K562 (cell line): Measurements from ENCODE around the gene RSU1. TPM values are rescaled to one million over a fixed set of nuclear protein-coding genes. Genes with fewer than 3 reads are reported as not detected.

Source experiments
- ATAC-seq: fragments of 200-7000 bp; cut with Tn5 transposase; 3 replicates; pipeline ENCODE4 v1.9.1; 2020; ENCODE audit warnings: moderate library complexity
- BruUV-seq: library from RNA; stranded (reverse); fragments of 400-500 nt; replicated peaks from 2 replicates; lab custom pipeline; 2021; lab: Mats Ljungman, UMichigan
- CTCF ChIA-PET: fragments of 300-600 bp; formaldehyde crosslinking; extraction: SDS; loops from one replicate; lab custom pipeline; 2021; ENCODE audit warnings: low intra/inter-chr PET ratio; lab: Yijun Ruan, JAX
- POLR2A ChIA-PET: fragments of 300-600, 350-650 bp; sonication (Branson Sonifier 250); formaldehyde crosslinking; extraction: SDS; loops from one replicate; lab custom pipeline; 2021; ENCODE audit warnings: antibody characterized with exemption, inconsistent platforms; lab: Yijun Ruan, JAX
- DNase-seq, 4 experiments: peaks; one replicate each; pipeline versions ENCODE4 v3.0.0 to v3.0.0-alpha.2; 2011 to 2018; ENCODE audit warnings: low spot score in 3 of 4, mixed read lengths in 3 of 4; ENCODE audit errors: extremely low read depth in 1 of 4
- FAIRE-seq: peaks from 2 replicates; lab custom pipeline; 2011; peaks lifted over from hg19 to GRCh38; lab: Jason Lieb, UNC
- H2AFZ ChIP-seq: 2 replicates; pipeline ENCODE4 v1.6.0; 2011; ENCODE audit warnings: low read depth, low read length, control low read depth, inconsistent platforms
- H3K27ac ChIP-seq: fragments of 200-600 bp; 3 replicates; pipeline ENCODE4 v1.8.0; 2011; ENCODE audit warnings: low read depth, mild to moderate bottlenecking, control low read depth, inconsistent platforms, low read length, moderate library complexity, mixed read lengths; ENCODE audit errors: extremely low read depth
- H3K27me3 ChIP-seq, 2 experiments: fragments of 300-600 bp in 1 of 2; 2 replicates in 1 of 2; 3 replicates in 1 of 2; pipeline versions ENCODE4 v1.6.0 to v1.8.0; 2011; ENCODE audit warnings: inconsistent platforms in 2 of 2, low read length in 2 of 2, mild to moderate bottlenecking in 1 of 2, mixed read lengths in 1 of 2, moderate library complexity in 1 of 2; ENCODE audit not compliant: control insufficient read depth in 2 of 2, insufficient read depth in 2 of 2
- H3K36me3 ChIP-seq: fragments of 300-600 bp; 3 replicates; pipeline ENCODE4 v1.8.0; 2011; ENCODE audit warnings: mild to moderate bottlenecking, low read length, inconsistent platforms; ENCODE audit not compliant: control insufficient read depth, insufficient read depth
- H3K4me1 ChIP-seq, 2 experiments: fragments of 200-600 bp in 1 of 2; replicated peaks in 1 of 2; 2 replicates in 1 of 2; 3 replicates in 1 of 2; pipeline versions ENCODE4 v1.5.1 to v1.8.0; 2011; ENCODE audit warnings: inconsistent platforms in 2 of 2, low read length in 2 of 2, mild to moderate bottlenecking in 1 of 2, mixed read lengths in 1 of 2, moderate library complexity in 1 of 2; ENCODE audit not compliant: control insufficient read depth in 2 of 2, insufficient read depth in 2 of 2
- H3K4me2 ChIP-seq: 2 replicates; pipeline ENCODE4 v1.6.1; 2011; ENCODE audit warnings: low read length, control low read depth, inconsistent platforms, mixed read lengths; ENCODE audit not compliant: insufficient read depth
- H3K4me3 ChIP-seq: fragments of 200-600 bp; sonication (generic), shearing (Covaris generic); 2 replicates; pipeline ENCODE4 v1.5.1; 2016; ENCODE audit warnings: control low read depth, inconsistent platforms
- H3K79me2 ChIP-seq: fragments of 200-600 bp; 3 replicates; pipeline ENCODE4 v1.8.0; 2011; ENCODE audit warnings: low read length, inconsistent platforms; ENCODE audit not compliant: control insufficient read depth, insufficient read depth
- H3K9ac ChIP-seq, 2 experiments: 2 replicates each; pipeline versions ENCODE4 v1.6.0 to v1.6.1; 2011; ENCODE audit warnings: low read depth in 2 of 2, low read length in 2 of 2, control low read depth in 1 of 2, inconsistent platforms in 1 of 2, mild to moderate bottlenecking in 1 of 2, mixed read lengths in 1 of 2; ENCODE audit not compliant: insufficient read depth in 1 of 2
- H3K9me1 ChIP-seq: one replicate; pipeline ENCODE4 v1.6.0; 2011; ENCODE audit warnings: inconsistent platforms, mild to moderate bottlenecking, low read length, moderate library complexity; ENCODE audit not compliant: control insufficient read depth, insufficient read depth
- H3K9me3 ChIP-seq: replicated peaks from 2 replicates; pipeline ENCODE4 v1.5.1; 2011; ENCODE audit warnings: low read depth, low read length, inconsistent platforms; ENCODE audit not compliant: control insufficient read depth, insufficient read depth
- H4K20me1 ChIP-seq: replicated peaks from 2 replicates; pipeline ENCODE4 v1.6.1; 2011; ENCODE audit warnings: low read length, inconsistent platforms, mixed read lengths; ENCODE audit not compliant: control insufficient read depth, insufficient read depth
- HLTF ChIP-seq: fragments of 450-650 bp; IDR thresholded peaks from 2 replicates; pipeline ENCODE4 v1.6.1; 2016
- ZNF316 ChIP-seq: fragments of 450-650 bp; IDR thresholded peaks from 2 replicates; pipeline ENCODE4 v1.6.1; 2016
- WGBS: fragments of 100-300 bp; shearing (Covaris generic); methylation state at CpG from one replicate; pipeline ENCODE4 v1.1.6; 2016; ENCODE audit warnings: low coverage, mixed read lengths; ENCODE audit not compliant: insufficient coverage; ENCODE audit errors: missing lambda C conversion rate; 5-methylcytosine and 5-hydroxymethylcytosine counted together
- in situ Hi-C: fragments of 300-500 bp; cut with MboI; formaldehyde crosslinking; loops from 4 replicates; pipeline ENCODE4 v1.15.0; 2018; ENCODE audit warnings: inconsistent platforms, mixed read lengths
- intact Hi-C: fragments of 100-400 bp; cut with micrococcal nuclease; formaldehyde crosslinking; loops from 2 replicates; pipeline ENCODE4 v1.14.2; 2022
- polyA plus RNA-seq, 8 experiments: library from polyadenylated mRNA; depleted of rRNA in 4 of 8; stranded (reverse) in 5 of 8; unstranded in 3 of 8; fragments of >200 nt; fragmentation: Nextera tagmentation in 2 of 8; fragmentation: Illumina TruSeq in 1 of 8; extraction: Ambion mirVana in 2 of 8; extraction: Trizol in 1 of 8; gene quantifications; 2 replicates each; pipeline versions ENCODE4 v1.2.1 to v1.2.3, GENCODE V29; 2011 to 2014; ENCODE audit warnings: inconsistent platforms in 1 of 8, missing spikeins in 1 of 8
- total RNA-seq, 7 experiments: library from RNA; depleted of rRNA in 6 of 7; stranded (reverse); fragments of >200 nt in 6 of 7; fragmentation: Illumina TruSeq in 2 of 7; extraction: Trizol in 2 of 7; gene quantifications; 2 replicates each; pipeline versions ENCODE4 v1.2.1 to v1.2.3, GENCODE V29; 2011 to 2021; ENCODE audit warnings: low replicate concordance in 1 of 7
- TF ChIP-seq, protein P1 (sequence below), 2 experiments: fragments of 450-650 bp in 1 of 2; sonication (generic) in 1 of 2; formaldehyde crosslinking in 1 of 2; IDR thresholded peaks; 2 replicates each; pipeline versions ENCODE4 v1.7.1 to v1.9.0; 2016 to 2022; ENCODE audit warnings: inconsistent platforms in 1 of 2, mild to moderate bottlenecking in 1 of 2, missing genetic modification reagents in 1 of 2

RSU1 gene
- total and polyA plus RNA-seq, 9 of the 15 experiments (the other 6 are each of a cell fraction or from before 2014, with no cell fraction given), result 18.8 to 67.3 (median 31.5) TPM

DNA sequence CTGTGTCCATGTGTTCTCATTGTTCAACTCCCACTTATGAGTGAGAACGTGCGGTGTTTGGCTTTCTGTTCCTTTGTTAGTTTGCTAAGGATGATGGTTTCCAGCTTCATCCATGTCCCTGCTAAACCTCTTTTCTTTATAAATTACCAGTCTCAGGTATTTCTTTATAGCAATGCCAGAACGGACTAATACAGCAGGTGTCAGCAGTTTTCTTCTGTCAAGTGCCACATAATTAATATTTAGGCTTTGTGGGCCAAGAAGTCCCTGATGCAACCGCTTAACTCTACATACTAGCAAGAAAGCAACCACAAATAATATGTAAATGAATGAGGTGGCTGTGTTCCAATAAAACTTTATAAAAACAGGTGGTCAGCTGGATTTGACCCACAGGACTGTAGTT lies 269.3 kb downstream of the RSU1 start:
- Histone ChIP-seq H3K27me3 (peaks cover 6 to 18% of the 10 kb centered on the region in 2 experiments; a peak in 4 of 5 replicates), H3K36me3 (no peaks in the 10 kb centered on the region), H4K20me1 (no peaks in the 10 kb centered on the region), H3K4me3 (no peak overlapping the region), H3K4me1 (no peaks in the 10 kb centered on the region; a peak in 1 of 5 replicates), H3K4me2 (no peak overlapping the region), H3K9ac (no peak overlapping the region), H3K9me1 (no peaks in the 10 kb centered on the region), H2AFZ (no peak overlapping the region), H3K9me3 (no peaks in the 10 kb centered on the region), H3K79me2 (no peaks in the 10 kb centered on the region), H3K27ac (no peak overlapping the region)
- in situ Hi-C loops (no loop called here), intact Hi-C loops (loop anchor here (5.0 to 10.0 kb wide), 2 partner anchors 113 to 229 kb away; partner anchors contain the start of gene PTER)
- BruUV-seq, result no TSS peak
- WGBS, result 7% methylated on average over 4 of the region's 4 CpGs
- ChIA-PET POLR2A (no interaction called here), CTCF (no interaction called here)
- ATAC-seq, result no peak
- DNase-seq, result no peak
- TF ChIP-seq HLTF (no peak), ZNF316 (peak; percentile 28; the same call in 1 of the 2 replicates)
- TF ChIP-seq, protein P1, sequence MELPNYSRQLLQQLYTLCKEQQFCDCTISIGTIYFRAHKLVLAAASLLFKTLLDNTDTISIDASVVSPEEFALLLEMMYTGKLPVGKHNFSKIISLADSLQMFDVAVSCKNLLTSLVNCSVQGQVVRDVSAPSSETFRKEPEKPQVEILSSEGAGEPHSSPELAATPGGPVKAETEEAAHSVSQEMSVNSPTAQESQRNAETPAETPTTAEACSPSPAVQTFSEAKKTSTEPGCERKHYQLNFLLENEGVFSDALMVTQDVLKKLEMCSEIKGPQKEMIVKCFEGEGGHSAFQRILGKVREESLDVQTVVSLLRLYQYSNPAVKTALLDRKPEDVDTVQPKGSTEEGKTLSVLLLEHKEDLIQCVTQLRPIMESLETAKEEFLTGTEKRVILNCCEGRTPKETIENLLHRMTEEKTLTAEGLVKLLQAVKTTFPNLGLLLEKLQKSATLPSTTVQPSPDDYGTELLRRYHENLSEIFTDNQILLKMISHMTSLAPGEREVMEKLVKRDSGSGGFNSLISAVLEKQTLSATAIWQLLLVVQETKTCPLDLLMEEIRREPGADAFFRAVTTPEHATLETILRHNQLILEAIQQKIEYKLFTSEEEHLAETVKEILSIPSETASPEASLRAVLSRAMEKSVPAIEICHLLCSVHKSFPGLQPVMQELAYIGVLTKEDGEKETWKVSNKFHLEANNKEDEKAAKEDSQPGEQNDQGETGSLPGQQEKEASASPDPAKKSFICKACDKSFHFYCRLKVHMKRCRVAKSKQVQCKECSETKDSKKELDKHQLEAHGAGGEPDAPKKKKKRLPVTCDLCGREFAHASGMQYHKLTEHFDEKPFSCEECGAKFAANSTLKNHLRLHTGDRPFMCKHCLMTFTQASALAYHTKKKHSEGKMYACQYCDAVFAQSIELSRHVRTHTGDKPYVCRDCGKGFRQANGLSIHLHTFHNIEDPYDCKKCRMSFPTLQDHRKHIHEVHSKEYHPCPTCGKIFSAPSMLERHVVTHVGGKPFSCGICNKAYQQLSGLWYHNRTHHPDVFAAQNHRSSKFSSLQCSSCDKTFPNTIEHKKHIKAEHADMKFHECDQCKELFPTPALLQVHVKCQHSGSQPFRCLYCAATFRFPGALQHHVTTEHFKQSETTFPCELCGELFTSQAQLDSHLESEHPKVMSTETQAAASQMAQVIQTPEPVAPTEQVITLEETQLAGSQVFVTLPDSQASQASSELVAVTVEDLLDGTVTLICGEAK (IDR thresholded peaks at IDR 0.05), result peak; percentile 55; the same call in 1 of the 2 replicates
- TF ChIP-seq, protein P1 (CRISPR knock-in tag; IDR thresholded peaks at IDR 0.05), result no peak
- no peak for FAIRE-seq
